Uterus (tissue), 2 donors: ENCODE data around the gene FOXS1.

Experiments used
- CTCF ChIP-seq, 4 experiments: fragments of 200-600 bp in 2 of 4; fragments of 450-650 bp in 2 of 4; sonication (generic) in 2 of 4; IDR thresholded peaks; one replicate each; pipeline ENCODE4 v1.5.1; 2016 to 2019; ENCODE audit warnings: antibody characterized with exemption in 4 of 4, mild to moderate bottlenecking in 2 of 4, moderate library complexity in 1 of 4
- POLR2A ChIP-seq, 2 donors: fragments of 450-650 bp; IDR thresholded peaks; one replicate each; pipeline ENCODE4 v1.6.1; 2016; ENCODE audit warnings: antibody characterized with exemption in 2 of 2, mild to moderate bottlenecking in 1 of 2, moderate library complexity in 1 of 2

GRCh38 chr20:31875671-31876070 lies 30.3 kb upstream of the FOXS1 start:
- no peak for TF ChIP-seq CTCF (IDR thresholded peaks at IDR 0.05)
- no peak for TF ChIP-seq POLR2A (IDR thresholded peaks at IDR 0.05)
